ENCODE measurements around the gene SARS2.
A peak's percentile ranks its signal among the peaks of the same experiment; 100 is the strongest.

SARS2 gene

GRCh38 chr19:38929929-38930775, at the start of gene SARS2:
TSS of gene SARS2 (minus strand) at chr19:38930763. CDS start at chr19:38930736, 27 bp downstream.
- peak; percentile 74 for TF ChIP-seq POLR2A (IDR thresholded peaks at IDR 0.05; ENCODE audit: extremely low read depth, insufficient read length)
- TF ChIP-seq, protein P1, sequence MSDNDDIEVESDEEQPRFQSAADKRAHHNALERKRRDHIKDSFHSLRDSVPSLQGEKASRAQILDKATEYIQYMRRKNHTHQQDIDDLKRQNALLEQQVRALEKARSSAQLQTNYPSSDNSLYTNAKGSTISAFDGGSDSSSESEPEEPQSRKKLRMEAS (IDR thresholded peaks at IDR 0.05; ENCODE audit: low read depth, low read length) = 0 out of 2 replicates have a peak, but pooled peaks have one; percentile 6
- TF ChIP-seq MYC (IDR thresholded peaks at IDR 0.05; ENCODE audit: low read depth, low read length) = no peak
- TF ChIP-seq CTCF (IDR thresholded peaks at IDR 0.05; ENCODE audit: low read depth, low read length) = peak; percentile 85
- H3K4me3 ChIP-seq (ENCODE audit: low read depth, low read length) = peak within 1 kb of the TSS; percentile 96
- peak; percentile 90 for DNase-seq (ENCODE audit: low read depth)

DNA sequence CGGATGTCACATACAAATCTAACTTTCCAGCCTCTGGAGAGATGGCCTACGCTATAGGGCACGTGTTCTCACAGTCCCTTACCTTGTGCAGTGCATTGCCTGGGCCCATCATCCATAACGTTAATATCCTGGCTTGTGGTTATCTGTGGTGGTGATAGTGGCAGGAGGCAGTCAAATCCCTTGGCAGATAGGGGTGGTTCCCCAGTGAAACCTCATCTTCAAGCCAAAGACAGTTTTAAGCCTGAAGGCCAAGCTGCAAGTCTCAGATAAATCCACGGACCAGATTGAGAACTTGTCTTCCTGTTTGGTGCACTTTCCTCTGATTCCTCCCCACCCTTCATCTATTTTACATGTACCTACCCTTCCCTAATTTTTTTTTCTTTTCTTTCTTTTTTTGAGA, 49.2 kb upstream of the SARS2 start:
- TF ChIP-seq POLR2A (IDR thresholded peaks at IDR 0.05; ENCODE audit: extremely low read depth, insufficient read length) = no peak
- H3K4me3 ChIP-seq (ENCODE audit: low read depth, low read length) = no peak overlapping the region
- no peak for DNase-seq (ENCODE audit: low read depth)

GRCh38 chr19:38978326-38978689, 47.7 kb upstream of the SARS2 start:
- no peak overlapping the region for H3K4me3 ChIP-seq (ENCODE audit: low read depth, low read length)
- TF ChIP-seq, protein P1 (IDR thresholded peaks at IDR 0.05; ENCODE audit: low read depth, low read length) = no peak
- TF ChIP-seq CTCF (IDR thresholded peaks at IDR 0.05; ENCODE audit: low read depth, low read length) (no peak), POLR2A (IDR thresholded peaks at IDR 0.05; ENCODE audit: extremely low read depth, insufficient read length) (no peak), MYC (IDR thresholded peaks at IDR 0.05; ENCODE audit: low read depth, low read length) (no peak)
- DNase-seq (ENCODE audit: low read depth) = no peak

- no peak for DNase-seq (ENCODE audit: low read depth)
- H3K4me3 ChIP-seq (ENCODE audit: low read depth, low read length) = no peak overlapping the region
- TF ChIP-seq CTCF (IDR thresholded peaks at IDR 0.05; ENCODE audit: low read depth, low read length) (no peak), MYC (IDR thresholded peaks at IDR 0.05; ENCODE audit: low read depth, low read length) (no peak), POLR2A (IDR thresholded peaks at IDR 0.05; ENCODE audit: extremely low read depth, insufficient read length) (no peak)
- TF ChIP-seq, protein P1 (IDR thresholded peaks at IDR 0.05; ENCODE audit: low read depth, low read length) = no peak
Measured at GRCh38 chr19:38977445-38978325, 47.1 kb upstream of the SARS2 start.

DNA sequence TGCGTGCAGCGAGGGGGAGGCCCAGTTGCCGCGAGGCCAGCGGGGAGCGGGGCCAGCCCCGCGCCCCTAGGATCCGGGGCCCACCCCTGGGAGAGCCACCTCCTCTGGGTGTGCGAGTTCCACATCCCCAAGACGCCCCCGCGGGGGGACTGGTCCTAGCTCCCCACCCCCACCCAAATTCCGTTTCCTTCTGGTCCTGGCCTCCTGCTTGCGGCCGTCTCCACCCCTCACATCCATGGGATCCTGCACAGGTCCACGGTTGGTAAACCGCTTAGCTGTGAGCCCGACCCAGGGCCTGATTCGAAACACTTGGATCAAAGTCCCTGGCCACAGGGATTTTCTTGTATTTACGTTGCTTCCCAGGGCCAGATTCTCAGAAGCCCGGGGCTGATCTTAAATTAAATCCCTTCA, 45.3 kb upstream of the SARS2 start:
- no peak for DNase-seq (ENCODE audit: low read depth)
- TF ChIP-seq MYC (IDR thresholded peaks at IDR 0.05; ENCODE audit: low read depth, low read length) (no peak), CTCF (IDR thresholded peaks at IDR 0.05; ENCODE audit: low read depth, low read length) (no peak), POLR2A (IDR thresholded peaks at IDR 0.05; ENCODE audit: extremely low read depth, insufficient read length) (no peak)
- TF ChIP-seq, protein P1 (IDR thresholded peaks at IDR 0.05; ENCODE audit: low read depth, low read length) = no peak
- H3K4me3 ChIP-seq (ENCODE audit: low read depth, low read length) = no peak overlapping the region
